OCI-LY1 (cell line): ENCODE measurements around the gene ANKS1A.

Experiments used
- H2AFZ ChIP-seq: fragments of 200-600 bp; sonication (generic), shearing (Covaris generic); 2 replicates; pipeline ENCODE4 v1.6.0; 2014; ENCODE audit warnings: antibody characterized with exemption, mild to moderate bottlenecking, low read length
- H3F3A ChIP-seq: fragments of 200-600 bp; sonication (generic), shearing (Covaris generic); 2 replicates; pipeline ENCODE4 v1.6.0; 2014; ENCODE audit warnings: mild to moderate bottlenecking, antibody characterized with exemption, low read length, moderate library complexity; ENCODE audit not compliant: insufficient read depth
- H3K27ac ChIP-seq: fragments of 200-600 bp; sonication (generic); 2 replicates; pipeline ENCODE4 v1.5.1; 2014; ENCODE audit warnings: low read length, mixed run types, mild to moderate bottlenecking, low read depth; ENCODE audit not compliant: poor library complexity, severe bottlenecking
- H3K27me3 ChIP-seq: fragments of 200-600 bp; sonication (generic); 2 replicates; pipeline ENCODE4 v1.6.0; 2014; ENCODE audit warnings: antibody characterized with exemption, mild to moderate bottlenecking, low read length, moderate library complexity; ENCODE audit not compliant: insufficient read depth
- H3K36me3 ChIP-seq: fragments of 200-600 bp; sonication (generic); 2 replicates; pipeline ENCODE4 v1.6.1; 2014; ENCODE audit warnings: mild to moderate bottlenecking, antibody characterized with exemption, low read length, moderate library complexity, mixed read lengths; ENCODE audit not compliant: insufficient read depth
- H3K4me1 ChIP-seq: fragments of 200-600 bp; sonication (generic); 2 replicates; pipeline ENCODE4 v1.5.1; 2014; ENCODE audit warnings: mild to moderate bottlenecking, low read length, moderate library complexity; ENCODE audit not compliant: insufficient read depth, severe bottlenecking
- H3K4me2 ChIP-seq: fragments of 200-600 bp; sonication (generic), shearing (Covaris generic); 2 replicates; pipeline ENCODE4 v1.6.1; 2014; ENCODE audit warnings: low read length
- H3K4me3 ChIP-seq: fragments of 200-600 bp; sonication (generic); 2 replicates; pipeline ENCODE4 v1.5.1; 2014; ENCODE audit warnings: low read length, low read depth, mild to moderate bottlenecking, mixed read lengths; ENCODE audit not compliant: poor library complexity, severe bottlenecking
- H3K79me2 ChIP-seq: fragments of 200-600 bp; shearing (Covaris generic); 2 replicates; pipeline ENCODE4 v1.6.1; 2016; ENCODE audit warnings: mixed run types, low read length, mixed read lengths; ENCODE audit not compliant: insufficient read depth
- H3K9ac ChIP-seq: fragments of 200-600 bp; sonication (generic), shearing (Covaris generic); 2 replicates; pipeline ENCODE4 v1.6.1; 2014; ENCODE audit warnings: mild to moderate bottlenecking, low read length, mixed read lengths
- H3K9me2 ChIP-seq: fragments of 200-600 bp; sonication (generic), shearing (Covaris generic); 2 replicates; pipeline ENCODE4 v1.6.1; 2014; ENCODE audit warnings: low read depth, mild to moderate bottlenecking, low read length, mixed read lengths
- H3K9me3 ChIP-seq: fragments of 200-600 bp; shearing (Covaris generic); 2 replicates; pipeline ENCODE4 v1.6.1; 2014; ENCODE audit warnings: low read length, mixed read lengths
- H4K20me1 ChIP-seq: fragments of 200-600 bp; sonication (generic), shearing (Covaris generic); 2 replicates; pipeline ENCODE4 v1.6.0; 2016; ENCODE audit warnings: mild to moderate bottlenecking, low read length; ENCODE audit not compliant: insufficient read depth
- EZH2 ChIP-seq: fragments of 200-600 bp; sonication (generic), shearing (Covaris generic); IDR thresholded peaks from 2 replicates; pipeline ENCODE4 v1.8.0; 2017; ENCODE audit warnings: borderline replicate concordance, mixed run types, mild to moderate bottlenecking, antibody characterized with exemption, low read length, moderate library complexity, mixed read lengths
- TF ChIP-seq, protein P1 (sequence below): fragments of 200-600 bp; sonication (generic), shearing (Covaris generic); IDR thresholded peaks from 2 replicates; pipeline ENCODE4 v1.5.1; 2017; ENCODE audit warnings: mild to moderate bottlenecking, antibody characterized with exemption, low read length, moderate library complexity, mixed read lengths

The ANKS1A gene

DNA sequence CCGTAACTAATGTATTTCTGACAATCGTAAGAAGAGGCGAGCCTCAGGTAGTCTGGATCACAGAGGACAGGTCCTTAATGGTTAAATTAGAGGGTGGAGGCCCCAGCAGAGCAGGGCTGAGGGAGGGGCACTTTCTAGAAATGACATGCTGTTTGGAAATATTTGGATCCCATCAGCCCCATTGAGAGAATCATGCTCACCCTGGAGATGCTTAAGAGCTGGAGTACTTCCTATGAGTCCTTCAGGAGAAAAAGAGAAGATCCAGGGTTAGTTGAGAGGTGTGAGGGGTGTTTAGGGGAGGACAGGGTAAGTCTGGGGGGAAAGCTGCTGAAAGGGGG is 129.1 kb downstream of the ANKS1A start:
- no peak for TF ChIP-seq EZH2
- TF ChIP-seq, protein P1, sequence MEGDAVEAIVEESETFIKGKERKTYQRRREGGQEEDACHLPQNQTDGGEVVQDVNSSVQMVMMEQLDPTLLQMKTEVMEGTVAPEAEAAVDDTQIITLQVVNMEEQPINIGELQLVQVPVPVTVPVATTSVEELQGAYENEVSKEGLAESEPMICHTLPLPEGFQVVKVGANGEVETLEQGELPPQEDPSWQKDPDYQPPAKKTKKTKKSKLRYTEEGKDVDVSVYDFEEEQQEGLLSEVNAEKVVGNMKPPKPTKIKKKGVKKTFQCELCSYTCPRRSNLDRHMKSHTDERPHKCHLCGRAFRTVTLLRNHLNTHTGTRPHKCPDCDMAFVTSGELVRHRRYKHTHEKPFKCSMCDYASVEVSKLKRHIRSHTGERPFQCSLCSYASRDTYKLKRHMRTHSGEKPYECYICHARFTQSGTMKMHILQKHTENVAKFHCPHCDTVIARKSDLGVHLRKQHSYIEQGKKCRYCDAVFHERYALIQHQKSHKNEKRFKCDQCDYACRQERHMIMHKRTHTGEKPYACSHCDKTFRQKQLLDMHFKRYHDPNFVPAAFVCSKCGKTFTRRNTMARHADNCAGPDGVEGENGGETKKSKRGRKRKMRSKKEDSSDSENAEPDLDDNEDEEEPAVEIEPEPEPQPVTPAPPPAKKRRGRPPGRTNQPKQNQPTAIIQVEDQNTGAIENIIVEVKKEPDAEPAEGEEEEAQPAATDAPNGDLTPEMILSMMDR = no peak
- Histone ChIP-seq H2AFZ (no peak overlapping the region), H4K20me1 (no peaks in the 10 kb centered on the region), H3K4me3 (no peak overlapping the region), H3K36me3 (peaks cover 9% of the 10 kb centered on the region; the same call in 1 of the 2 replicates), H3K4me1 (no peaks in the 10 kb centered on the region), H3K79me2 (no peaks in the 10 kb centered on the region), H3K4me2 (no peak overlapping the region), H3F3A (no peaks in the 10 kb centered on the region), H3K27ac (no peak overlapping the region), H3K9me3 (no peaks in the 10 kb centered on the region), H3K9me2 (no peaks in the 10 kb centered on the region), H3K9ac (no peak overlapping the region), H3K27me3 (no peaks in the 10 kb centered on the region)

DNA sequence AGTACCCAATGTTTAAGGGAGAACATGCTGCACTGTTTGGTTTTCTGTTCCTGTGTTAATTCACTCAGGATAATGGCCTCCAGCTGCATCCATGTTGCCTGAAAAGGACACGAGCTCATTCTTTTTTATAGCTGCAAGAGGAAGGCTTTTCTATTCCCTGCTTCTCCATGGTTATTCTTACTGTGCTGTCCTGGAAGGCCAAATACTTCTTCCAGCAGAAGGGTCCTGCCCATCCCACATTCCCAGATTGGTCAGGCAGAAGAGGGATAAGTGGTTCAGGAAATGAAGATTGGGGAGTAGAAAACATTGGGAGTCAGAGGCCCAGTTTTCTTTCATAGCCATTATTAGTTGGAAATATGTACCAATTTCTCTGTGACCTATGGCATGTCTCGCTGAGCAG is 129.7 kb downstream of the ANKS1A start:
- Histone ChIP-seq H3K4me3 (no peak overlapping the region), H3K9me2 (no peaks in the 10 kb centered on the region), H3K36me3 (peaks cover 9% of the 10 kb centered on the region; the same call in 1 of the 2 replicates), H3K4me1 (no peaks in the 10 kb centered on the region), H3K9ac (no peak overlapping the region), H4K20me1 (no peaks in the 10 kb centered on the region), H3F3A (no peaks in the 10 kb centered on the region), H3K9me3 (no peaks in the 10 kb centered on the region), H2AFZ (no peak overlapping the region), H3K27ac (no peak overlapping the region), H3K27me3 (no peaks in the 10 kb centered on the region), H3K79me2 (no peaks in the 10 kb centered on the region), H3K4me2 (no peak overlapping the region)
- TF ChIP-seq, protein P1 = no peak
- TF ChIP-seq EZH2 = no peak

DNA sequence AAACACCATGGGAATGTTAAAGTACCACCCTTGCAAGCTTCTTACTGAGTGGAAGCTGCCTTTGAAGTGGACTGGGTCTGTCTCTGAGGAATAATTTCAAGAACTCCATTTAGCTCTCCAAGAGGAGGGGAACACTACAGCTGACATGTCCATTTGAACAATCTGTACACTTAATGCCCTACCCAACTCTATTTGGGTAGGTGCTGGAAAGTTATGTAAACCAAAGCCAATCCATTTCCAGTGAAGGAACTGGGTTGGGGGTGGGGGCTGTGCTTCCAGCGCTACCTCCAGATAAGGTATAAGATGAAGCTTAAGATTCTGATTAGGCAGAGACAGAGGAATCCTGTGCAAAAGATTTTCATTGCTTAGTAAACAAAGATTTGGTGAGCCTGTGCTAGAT is 130.1 kb downstream of the ANKS1A start:
- H3K27ac ChIP-seq = no peak overlapping the region
- no peaks in the 10 kb centered on the region for H3K9me2 ChIP-seq
- H3K9ac ChIP-seq = no peak overlapping the region
- no peaks in the 10 kb centered on the region for H3K4me1 ChIP-seq
- H4K20me1 ChIP-seq = no peaks in the 10 kb centered on the region
- no peaks in the 10 kb centered on the region for H3K9me3 ChIP-seq
- H3K4me3 ChIP-seq = no peak overlapping the region
- no peaks in the 10 kb centered on the region for H3K27me3 ChIP-seq
- TF ChIP-seq, protein P1 = no peak
- TF ChIP-seq EZH2 = no peak
- H3F3A ChIP-seq = no peaks in the 10 kb centered on the region
- no peaks in the 10 kb centered on the region for H3K79me2 ChIP-seq
- peaks cover 9% of the 10 kb centered on the region; the same call in 1 of the 2 replicates for H3K36me3 ChIP-seq
- H3K4me2 ChIP-seq = no peak overlapping the region
- no peak overlapping the region for H2AFZ ChIP-seq
